Measurements from ENCODE around the gene LCE1B.

The LCE1B gene, protein sequence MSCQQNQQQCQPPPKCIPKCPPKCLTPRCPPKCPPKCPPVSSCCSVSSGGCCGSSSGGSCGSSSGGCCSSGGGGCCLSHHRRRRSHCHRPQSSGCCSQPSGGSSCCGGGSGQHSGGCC
- 0 reads per million in 4 donors for total RNA-seq

DNA sequence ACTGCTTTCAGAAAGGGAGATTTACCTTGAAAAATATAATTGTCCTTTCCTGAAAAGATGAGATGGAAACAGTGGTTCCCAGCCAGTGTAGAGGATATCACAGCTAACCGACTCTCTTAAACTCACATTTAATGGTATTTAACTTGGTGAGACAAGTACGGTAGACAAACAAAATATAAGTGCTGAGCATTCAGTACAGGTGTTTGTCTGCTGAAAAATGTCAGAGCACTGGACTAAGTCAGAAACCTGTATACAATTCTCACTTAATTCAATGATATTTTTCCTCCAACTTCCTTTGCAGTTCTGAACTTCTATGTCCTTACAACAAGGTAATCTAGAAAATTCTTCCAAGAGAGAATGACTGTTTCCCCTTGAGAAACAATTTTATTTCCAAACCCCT is at the start of gene LCE1B:
Gene LCE1B, plus strand, starts transcription at position 301 of the 400 bp plus-strand sequence. CDS start 476 bp downstream, outside the sequence.
- DNase-seq, result no peak

DNA sequence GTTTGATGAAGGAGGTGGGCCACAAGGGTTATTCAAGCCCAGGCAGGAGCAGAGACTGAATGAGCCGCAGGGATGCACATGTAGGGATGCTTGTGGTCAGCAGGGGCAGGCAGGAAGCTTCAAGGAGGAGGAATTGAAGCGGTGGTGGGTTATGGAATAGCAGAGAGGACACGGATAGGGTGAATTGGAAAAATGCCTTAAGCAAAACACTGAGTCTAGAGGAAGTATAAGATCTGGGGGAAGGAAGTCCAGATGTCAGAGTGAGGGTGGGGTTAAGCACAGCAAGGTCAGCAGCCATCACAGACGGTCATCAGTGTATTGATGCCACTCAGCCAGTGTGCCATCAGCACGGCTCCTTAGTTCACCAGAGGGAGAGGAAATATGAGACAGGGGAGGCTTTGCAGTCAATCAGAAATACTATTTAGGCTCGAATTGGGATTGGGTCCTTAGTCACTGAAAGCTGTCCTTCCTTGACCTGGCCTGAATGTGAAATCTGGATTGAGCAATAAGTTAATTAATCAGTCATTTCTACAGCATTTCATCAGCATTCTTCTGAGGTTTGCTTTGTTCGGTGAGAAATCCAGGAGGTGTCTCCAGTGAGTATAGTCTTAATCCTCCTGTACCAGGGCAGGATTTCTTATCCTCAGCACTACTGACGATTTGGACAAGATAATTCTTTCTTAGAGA is 42.8 kb upstream of the LCE1B start:
- no peak for DNase-seq

DNA sequence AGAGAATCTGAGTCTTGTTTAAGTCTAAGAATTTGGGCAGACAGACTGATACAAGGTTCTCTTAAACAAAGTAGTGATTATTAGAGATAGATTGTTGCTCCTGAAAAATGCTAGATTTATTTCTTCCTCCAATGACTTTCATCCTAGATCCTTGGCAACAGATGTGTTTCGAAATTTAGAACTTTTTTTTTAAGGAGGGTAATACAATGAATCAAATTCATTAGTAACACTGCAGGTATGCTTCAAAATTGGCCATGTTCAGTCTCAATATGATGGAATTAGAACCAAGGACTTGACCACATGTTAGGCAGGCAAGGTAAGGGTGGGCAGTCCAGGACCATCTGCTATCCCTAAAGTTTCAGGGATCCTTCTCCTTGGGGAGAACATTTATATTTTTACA is 41.4 kb upstream of the LCE1B start:
- DNase-seq, result no peak

DNA sequence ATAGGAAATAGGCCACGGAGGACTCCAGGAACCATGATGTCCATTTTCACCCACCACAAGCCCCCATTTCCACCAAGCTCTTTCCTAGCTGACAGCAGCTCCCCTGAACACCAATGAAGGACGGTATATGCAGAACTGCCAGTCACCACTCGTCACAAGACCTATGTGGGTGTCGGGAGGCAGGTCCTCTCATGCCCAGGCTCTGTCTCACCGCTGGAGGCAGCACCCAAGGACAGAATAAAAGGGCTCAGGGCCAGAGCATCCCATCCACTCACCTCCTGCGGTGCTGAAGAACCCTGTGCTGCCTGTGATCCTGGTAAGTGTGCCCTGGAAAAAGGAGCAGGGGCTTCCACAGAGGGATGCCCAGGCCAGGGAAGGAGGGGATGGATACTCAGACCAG is 36.9 kb upstream of the LCE1B start, which contains the start of gene LCE1F:
Gene LCE1F, plus strand, starts transcription at position 266 of the 400 bp plus-strand sequence. CDS start 1,232 bp downstream, outside the sequence.
- no peak for DNase-seq

DNA sequence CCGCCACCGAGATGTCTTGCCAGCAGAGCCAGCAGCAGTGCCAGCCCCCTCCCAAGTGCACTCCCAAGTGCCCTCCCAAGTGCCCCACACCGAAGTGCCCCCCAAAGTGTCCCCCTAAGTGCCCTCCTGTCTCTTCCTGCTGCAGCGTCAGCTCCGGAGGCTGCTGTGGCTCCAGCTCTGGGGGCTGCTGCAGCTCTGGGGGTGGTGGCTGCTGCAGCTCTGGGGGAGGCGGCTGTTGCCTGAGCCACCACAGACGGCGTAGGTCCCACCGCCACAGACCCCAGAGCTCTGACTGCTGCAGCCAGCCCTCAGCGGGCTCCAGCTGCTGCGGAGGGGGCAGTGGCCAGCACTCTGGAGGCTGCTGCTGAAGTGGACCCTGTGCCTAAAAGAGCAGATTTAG is 35.4 kb upstream of the LCE1B start:
- DNase-seq, result no peak

DNA sequence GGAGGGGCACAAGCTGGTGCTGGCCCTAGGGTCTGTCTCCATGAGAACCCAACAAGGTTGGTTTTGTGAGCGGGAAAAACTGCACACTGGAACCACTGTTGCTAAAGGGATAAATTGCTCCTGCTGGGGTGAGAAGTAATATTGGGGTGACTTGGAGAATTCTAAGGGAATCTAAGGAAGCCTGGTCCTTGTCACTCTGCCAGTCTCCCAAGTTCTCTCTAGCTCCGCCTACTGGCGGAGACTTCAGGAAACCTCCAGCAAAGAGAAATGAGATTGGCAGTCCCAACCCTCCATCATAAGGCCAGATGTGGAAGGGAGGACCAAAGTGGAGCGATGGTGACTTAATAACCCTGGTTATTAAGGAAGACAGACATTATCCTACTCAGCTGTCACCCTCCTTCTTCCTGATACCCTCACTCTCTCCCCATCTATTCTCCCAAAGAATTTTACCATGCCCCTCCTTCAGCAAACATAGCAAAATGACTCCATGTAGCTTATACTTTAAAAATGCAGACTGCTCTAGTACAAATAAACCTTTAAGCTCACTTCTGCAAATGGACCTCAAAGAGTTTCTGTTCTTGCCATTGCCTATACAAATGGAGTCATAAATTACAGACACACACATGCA is 34.1 kb upstream of the LCE1B start:
- no peak for DNase-seq

DNA sequence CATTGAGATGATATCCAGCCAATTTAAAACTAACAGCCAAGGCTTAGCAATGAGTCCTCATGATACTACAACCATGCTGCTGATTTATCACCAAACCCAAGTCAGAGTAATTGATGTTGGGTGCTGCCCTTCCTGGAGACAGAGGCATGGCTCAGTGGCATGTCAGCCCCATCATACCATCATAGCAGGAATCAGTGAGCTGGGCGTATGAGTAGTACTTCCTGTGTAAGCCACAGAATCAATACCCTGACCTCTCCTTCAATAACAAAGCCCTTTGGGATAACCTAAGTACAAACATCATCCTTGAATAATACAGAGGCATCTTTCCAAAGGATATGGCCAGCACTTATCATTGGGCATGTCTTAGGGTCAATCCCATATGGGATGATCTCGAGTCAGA is 28.7 kb upstream of the LCE1B start:
- no peak for DNase-seq

DNA sequence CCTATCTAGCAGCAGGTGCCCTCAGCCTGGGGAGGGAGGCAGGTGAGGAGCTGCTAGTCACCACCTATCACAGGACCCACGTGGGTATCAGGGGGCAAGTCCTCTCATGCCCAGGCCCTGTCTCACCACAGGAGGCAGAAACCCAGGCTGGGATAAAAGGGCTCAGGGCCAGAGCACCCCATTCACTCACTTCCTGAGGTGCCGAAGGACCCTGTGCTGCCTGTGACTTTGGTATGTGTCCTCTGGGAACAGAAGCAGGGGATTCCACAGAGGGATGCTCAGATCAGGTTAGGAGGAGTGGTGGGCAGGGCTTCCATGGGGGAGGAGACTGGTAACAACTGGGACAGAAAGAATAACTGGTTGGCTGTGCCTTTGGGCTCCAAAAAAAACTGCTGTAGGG is 25.7 kb upstream of the LCE1B start, which contains the start of gene LCE1E:
Gene LCE1E, plus strand, starts transcription at position 181 of the 400 bp plus-strand sequence. CDS start 1,043 bp downstream, outside the sequence.
- DNase-seq, result no peak

DNA sequence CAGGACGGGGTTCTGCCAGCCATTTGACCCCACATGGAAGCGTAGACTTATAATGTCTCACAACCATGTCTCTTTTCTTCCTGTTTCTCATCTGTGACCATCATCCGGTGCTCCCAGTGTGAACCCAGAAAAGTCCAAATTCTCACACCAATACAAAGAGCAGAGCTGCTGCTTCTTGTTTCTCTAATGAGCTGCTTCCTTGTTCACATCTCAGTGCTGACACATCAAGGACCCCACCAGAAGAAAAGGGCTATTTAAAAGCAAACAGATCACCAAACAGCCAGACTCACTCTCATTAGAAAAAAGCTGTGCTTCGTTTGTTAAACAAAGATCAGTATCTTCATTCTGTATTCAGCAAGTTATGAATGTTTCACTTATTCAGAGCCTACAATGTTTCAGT is 16.1 kb upstream of the LCE1B start:
- no peak for DNase-seq

DNA sequence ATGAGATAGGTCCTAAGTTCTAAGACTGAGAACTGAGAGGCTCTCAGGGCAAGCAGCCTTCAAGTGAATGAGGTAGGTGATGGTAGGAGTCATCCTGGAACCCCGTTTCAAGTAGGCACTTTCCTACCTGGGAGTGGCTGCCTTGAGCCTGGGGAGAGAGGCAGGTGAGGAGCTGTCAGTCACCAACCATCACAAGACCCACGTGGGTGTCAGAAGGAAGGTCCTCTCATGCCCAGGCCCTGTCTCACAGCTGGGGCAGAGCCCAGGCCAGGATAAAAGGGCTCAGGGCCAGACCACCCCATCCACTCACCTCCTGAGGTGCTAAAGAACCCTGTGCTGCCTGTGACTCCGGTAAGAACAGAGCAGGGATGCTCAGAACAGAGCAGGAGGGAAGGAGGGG is 15.3 kb upstream of the LCE1B start, which contains the start of gene LCE1D:
Gene LCE1D, plus strand, starts transcription at position 301 of the 400 bp plus-strand sequence. CDS start 1,074 bp downstream, outside the sequence.
- no peak for DNase-seq

DNA sequence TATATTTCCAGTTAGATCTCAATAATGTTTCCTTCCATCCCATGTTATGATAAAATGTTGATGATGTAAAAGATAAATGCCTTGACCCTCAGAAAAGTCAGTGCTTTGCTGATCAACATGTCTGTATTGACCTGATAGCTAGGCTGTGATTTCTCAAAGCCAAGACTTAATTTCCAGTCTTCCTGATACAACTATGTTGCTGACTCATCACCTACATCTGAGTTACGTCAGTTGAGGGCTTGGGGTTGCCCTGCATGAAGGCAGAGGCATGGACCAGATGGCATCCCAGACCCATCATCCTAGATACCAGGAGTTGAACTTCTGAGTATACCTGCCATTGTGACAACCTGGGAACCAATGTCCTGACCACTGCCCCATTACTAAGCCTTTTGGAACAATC is 10.4 kb upstream of the LCE1B start:
- no peak for DNase-seq

DNA sequence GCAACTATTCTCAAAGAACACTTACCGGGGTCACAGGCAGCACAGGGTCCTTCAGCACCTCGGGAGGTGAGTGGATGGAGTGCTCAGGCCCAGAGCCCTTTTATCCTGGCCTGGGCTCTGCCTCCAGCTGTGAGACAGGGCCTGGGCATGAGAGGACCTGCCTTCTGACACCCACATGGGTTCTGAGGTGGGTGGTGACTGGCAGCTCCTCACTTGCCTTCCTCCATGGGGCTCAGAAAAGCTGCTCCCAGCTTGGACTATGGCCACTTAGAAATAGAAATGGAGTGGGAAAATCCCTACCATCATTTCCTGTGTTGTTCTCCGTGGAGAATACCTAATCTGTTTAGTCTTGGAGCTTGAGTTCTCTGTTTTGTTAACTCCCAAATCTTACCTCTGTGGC is 5.2 kb upstream of the LCE1B start, which contains the start of gene LCE1C:
Gene LCE1C, minus strand, starts transcription at position 76 of the 400 bp plus-strand sequence. CDS start 1,173 bp downstream, outside the sequence.
- DNase-seq, result no peak

DNA sequence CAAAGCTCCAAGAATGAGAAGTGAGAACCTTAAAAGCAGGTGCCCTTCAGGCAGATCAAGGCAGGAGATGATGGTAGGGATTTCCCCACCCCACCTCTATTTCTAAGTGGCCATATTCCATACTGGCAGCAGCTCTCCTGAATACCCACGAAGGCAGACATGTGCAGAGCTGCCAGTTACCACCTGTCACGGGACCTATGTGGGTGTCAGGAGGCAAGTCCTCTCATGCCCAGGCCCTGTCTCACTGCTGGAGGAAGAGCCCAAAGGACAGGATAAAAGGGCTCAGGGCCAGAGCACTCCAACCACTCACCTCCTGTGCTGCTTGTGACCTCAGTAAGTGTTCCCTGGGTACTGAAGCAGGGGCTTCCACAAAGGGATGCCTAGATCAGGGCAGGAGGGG is 721 bp upstream of the LCE1B start:
- no peak for DNase-seq

DNA sequence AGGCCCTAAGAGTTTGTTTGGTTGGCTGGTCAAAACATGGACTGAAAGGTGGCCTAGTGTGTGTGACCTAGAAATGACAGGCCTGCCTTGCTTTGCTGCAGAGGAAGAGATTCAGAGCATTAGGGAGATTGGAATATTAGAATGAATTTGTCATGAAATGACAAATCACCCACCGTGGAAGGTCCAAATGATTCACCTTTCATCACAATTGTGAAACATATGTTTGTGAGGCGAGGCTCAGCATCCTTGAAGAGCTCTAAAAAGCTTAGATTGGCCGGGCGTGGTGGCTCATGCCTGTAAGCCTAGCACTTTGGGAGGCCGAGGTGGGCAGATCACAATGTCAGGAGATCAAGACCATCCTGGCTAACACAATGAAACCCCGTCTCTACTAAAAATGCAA is 5.5 kb downstream of the LCE1B start:
- DNase-seq, result no peak

DNA sequence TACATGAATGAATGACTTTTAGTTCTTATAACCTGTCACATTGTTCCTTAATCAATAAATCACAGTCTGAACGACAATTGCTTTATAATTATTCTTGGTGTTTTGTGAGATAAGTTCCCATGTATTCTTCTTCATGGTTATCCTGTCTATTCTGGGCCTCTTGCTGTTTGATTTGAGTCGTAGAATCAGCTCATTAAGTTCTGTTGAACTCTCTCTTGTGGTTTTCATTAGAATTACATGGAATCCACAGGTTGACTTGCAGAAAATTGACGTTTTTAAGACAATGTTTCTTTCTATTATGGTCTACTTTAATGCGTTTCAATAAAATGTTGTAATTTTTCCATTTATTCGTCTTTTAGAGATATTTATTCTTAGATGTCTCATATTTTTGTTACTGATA is 11.5 kb downstream of the LCE1B start:
- no peak for DNase-seq

DNA sequence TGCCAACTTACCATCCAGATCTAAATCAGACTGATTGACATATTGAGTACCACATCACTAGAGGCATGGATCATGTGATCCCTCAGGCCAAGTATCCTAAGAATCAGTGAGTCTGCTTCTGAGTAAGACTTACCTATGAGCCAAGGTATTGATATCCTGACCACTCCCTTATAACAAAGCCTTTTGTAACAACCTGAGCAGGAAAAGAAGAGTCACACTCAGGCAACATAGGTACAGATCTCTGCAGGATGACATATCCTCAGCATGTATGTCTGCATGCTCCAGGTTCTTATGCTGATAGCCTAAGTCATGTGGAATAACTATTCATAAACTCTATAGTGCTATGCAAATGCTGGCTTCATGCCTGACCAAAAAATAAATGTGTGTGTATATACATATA is 13.2 kb downstream of the LCE1B start:
- DNase-seq, result no peak

DNA sequence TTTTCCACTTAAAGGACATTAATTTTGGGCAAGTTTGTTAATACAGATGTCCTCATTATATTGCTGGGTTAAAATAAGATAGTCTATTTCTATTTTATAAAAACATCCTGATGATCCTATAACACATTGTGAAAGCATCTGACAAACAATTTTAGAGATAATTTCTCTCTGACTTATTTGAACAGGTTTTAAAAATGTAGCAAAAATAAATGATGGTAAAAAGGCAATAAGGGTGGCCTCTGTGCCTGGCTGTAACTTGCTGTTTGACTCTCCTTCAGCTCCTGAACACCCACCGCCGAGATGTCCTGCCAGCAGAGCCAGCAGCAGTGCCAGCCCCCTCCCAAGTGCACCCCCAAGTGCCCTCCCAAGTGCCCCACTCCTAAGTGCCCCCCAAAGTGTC is 15.4 kb downstream of the LCE1B start, which contains the start of gene LCE1A:
Gene LCE1A, plus strand, starts transcription at position 301 of the 400 bp plus-strand sequence. Its CDS starts 0 bp downstream, at position 301.
- no peak for DNase-seq

DNA sequence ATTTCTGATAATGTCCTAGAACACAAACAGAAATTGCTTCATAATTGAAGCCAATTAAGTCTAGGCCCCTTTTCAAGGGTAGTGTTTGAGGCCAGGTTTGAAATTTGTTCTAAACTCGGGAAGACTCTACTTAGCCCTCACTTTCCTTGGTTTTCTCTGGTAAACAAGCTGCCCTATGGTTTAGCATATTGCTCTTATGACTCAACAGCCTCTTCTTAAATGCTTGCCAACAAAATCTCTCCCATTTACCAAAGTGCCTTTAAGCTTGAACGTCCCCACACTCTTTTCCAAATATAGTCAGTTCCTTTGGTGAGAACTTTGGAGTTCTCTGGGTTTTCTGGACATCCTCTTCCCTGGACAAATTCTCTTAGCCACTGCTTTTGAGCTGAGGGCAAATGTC is 25.1 kb downstream of the LCE1B start:
- DNase-seq, result no peak

DNA sequence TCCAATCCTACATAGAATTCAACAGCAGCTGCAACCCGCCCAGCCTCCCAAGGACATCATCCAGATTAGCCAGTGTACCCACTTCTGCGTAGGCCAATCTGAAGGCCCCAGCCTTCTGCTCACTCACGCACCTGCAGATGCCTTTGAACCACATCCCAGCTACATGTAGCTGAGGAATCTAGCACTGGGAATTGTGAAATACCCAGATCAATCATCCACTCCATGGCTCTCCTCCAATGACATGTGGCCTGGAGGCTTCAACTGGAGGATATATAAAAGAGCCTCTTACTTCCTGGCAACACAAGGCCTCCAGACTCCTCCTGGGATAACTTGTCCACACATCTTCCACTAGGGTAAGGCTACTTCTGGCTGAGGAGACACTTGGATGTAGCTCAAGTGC is 30.8 kb downstream of the LCE1B start, which contains the start of gene LCE6A:
Gene LCE6A, plus strand, starts transcription at position 301 of the 400 bp plus-strand sequence. CDS start 665 bp downstream, outside the sequence.
- no peak for DNase-seq

DNA sequence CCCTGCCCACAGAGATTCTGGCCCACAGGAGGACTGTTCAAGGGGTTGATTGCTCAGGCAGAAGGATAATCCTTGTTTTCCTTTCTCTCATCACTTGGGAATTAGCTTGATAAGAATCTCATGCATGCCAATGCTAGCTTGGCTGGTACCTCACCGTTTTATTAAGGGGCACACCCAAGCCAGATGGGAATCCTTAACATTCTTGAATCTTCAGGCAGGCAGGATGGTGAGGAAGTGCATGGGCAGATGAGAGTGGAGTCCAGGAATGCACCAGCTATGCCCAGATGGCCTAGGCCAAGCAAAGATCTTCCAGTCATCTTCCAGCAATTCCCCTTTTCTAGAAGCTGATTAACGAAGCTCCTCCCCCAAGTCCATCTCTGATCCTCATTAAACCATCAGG is 43.9 kb downstream of the LCE1B start:
- no peak for DNase-seq

DNA sequence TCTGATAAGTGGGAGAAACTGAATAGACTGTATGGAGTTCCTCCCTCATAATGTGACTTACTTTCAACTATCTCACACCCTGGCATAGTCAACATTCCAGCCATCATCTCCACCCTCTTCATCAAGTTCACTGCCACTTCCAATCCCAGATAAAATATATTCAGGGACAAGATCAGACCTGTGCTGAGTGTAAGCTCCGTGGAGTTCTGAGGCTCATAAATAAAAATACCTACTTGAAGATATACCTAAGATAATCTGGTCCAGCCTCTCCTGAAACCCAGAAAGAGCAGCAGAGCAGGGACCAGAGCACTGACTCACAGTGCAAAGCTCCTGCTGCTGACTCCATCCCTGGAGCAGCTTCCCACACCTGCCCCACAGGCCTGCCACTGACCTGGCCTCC is 46.3 kb downstream of the LCE1B start:
- DNase-seq, result no peak

DNA sequence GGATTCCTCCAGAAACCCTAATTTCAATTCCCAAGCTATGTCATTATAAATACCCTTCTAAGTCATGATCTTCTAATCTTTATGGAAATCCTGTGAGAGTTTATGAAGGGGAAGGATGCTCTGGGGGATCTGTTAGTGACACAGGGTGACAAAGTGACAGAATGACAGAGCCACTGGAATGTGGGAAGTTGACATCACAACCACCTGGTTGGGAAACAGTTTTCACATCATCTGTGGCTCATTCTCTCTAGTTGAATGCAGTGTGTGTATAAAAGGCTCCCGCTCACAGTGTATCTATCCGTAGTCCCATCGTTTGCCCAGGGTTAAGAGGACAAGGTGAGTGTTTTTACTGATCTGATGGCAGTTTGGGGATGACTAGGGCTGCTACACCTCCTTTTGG is 47.9 kb downstream of the LCE1B start, which contains the start of gene LCE7A:
Gene LCE7A, plus strand, starts transcription at position 301 of the 400 bp plus-strand sequence. CDS start 702 bp downstream, outside the sequence.
- DNase-seq, result no peak

DNA sequence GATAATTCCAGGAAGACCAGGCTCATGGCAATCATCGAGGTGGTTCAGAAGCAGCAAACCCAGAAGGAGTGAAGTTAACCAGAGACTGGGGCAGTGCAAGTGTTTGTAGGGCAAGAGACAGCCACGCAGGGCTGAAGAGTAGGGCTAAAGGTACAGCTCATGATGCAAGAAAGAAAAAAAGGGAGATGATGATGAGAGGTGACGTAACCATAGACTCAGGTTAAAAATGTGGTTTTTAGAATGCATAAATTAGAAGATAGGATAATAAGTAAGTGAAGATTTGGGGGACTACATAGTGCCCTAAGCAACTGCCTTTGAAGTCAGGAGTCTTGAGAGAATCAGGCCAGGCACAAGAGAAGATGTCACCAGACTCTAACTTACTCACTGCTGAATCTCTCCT is 48.4 kb downstream of the LCE1B start:
- DNase-seq, result no peak
